Memory B cell (primary cell): ENCODE results near the gene DNAJC25.

Experiments
- ATAC-seq: fragments of 150-1000 bp; cut with Tn5 transposase; 2 replicates; pipeline ENCODE4 v1.10.0; 2021; ENCODE audit warnings: low read depth, mild to moderate bottlenecking, moderate library complexity
- DNase-seq, 2 donors: peaks; one replicate each; pipeline ENCODE4 v3.0.0; 2022; ENCODE audit warnings: low spot score in 2 of 2
- H3K27ac Mint-ChIP-seq: one replicate; pipeline ENCODE4 v1.8.0; 2022; ENCODE audit warnings: mild to moderate bottlenecking, moderate library complexity, mixed read lengths
- H3K27me3 Mint-ChIP-seq: one replicate; pipeline ENCODE4 v1.8.0; 2022; ENCODE audit warnings: mixed read lengths
- H3K36me3 Mint-ChIP-seq: one replicate; pipeline ENCODE4 v1.8.0; 2022; ENCODE audit warnings: mild to moderate bottlenecking, mixed read lengths
- H3K4me1 Mint-ChIP-seq: one replicate; pipeline ENCODE4 v1.8.0; 2022; ENCODE audit warnings: mixed read lengths
- H3K4me3 Mint-ChIP-seq: one replicate; pipeline ENCODE4 v1.8.0; 2022; ENCODE audit warnings: mild to moderate bottlenecking, moderate library complexity, mixed read lengths
- H3K9me3 Mint-ChIP-seq: one replicate; pipeline ENCODE4 v1.8.0; 2022; ENCODE audit warnings: mixed read lengths

Gene DNAJC25

DNA sequence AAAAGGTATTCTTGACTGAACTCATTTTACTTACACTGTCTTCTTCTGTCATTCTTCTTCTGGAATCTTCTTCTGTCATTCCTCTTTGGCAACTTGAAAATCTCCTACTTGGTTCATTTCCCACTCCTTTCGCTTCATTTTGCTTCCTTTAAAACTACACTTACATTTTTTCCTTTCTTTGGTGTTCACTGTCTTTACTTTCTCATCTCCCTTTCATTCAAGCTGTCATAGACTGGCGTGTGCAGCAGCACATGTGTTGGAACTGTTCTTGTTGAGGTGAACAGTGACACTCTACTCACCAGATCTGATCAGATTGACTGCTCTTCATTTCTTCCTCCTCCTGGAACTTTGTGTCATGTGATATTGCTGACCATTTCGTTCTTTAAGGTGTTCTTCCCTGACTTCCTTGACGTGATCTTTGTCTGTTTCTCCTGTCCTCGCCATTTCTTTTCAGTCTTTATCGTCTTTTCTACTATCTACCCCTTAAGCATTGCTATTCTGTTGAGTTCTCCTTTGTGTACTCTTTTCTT, 6.4 kb downstream of the DNAJC25 start:
- Mint-ChIP-seq H3K4me3 (no peak overlapping the region), H3K27me3 (no peaks in the 10 kb centered on the region), H3K9me3 (no peaks in the 10 kb centered on the region), H3K27ac (no peak overlapping the region), H3K36me3 (peaks cover 2% of the 10 kb centered on the region), H3K4me1 (peaks cover 12% of the 10 kb centered on the region)
- DNase-seq: no peak
- ATAC-seq: no peak

DNA sequence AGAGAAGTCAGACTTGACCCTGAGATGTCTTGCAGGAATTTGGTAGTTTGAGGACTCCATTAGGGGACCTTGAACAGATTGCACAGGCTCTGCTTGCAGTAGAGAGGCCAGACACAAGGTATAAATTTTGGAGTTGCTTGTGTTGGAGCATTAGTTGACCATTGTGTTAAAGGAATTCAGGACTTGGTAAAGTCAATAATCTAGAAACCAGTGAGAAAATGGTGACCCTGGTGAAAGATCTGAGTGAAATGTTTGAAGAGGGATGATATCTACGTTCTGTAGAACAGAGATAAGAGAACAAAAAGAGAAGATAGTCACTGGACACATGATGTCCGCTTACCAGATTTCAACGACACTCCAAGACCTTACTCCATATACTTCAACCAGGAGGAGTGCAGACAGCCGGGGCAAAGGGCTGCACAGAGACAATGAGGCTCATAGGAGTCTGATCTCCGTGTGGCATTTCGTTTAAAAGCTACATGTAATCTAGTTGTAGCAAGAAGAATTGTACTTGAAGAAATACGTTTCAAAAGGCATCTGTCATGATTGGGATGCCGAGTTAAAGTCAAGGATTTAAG, 13.2 kb downstream of the DNAJC25 start:
- Mint-ChIP-seq H3K9me3 (no peaks in the 10 kb centered on the region), H3K27me3 (no peaks in the 10 kb centered on the region), H3K27ac (no peak overlapping the region), H3K4me3 (no peak overlapping the region), H3K36me3 (peaks cover 8% of the 10 kb centered on the region), H3K4me1 (no peaks in the 10 kb centered on the region)
- DNase-seq (no peak), ATAC-seq (no peak)

DNA sequence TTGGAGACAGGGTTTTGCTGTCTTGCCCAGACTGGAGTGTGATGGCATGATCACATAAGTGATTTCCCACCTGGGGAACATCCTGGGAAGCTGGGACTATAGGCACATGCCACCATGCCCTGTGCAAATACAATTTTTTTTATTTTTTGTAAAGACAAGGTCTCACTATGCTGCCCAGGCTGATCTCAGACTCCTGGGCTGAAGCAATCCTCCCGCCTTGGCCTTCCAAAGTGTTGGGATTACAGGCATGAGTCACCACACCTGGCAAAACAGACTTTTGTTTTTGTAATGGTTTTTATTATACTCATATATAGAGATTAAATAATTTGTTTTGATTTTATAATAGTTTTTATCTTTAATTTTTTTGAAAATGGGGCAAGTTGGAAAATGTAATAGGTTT, 14.7 kb downstream of the DNAJC25 start:
- no peaks in the 10 kb centered on the region for H3K4me1 Mint-ChIP-seq
- no peak overlapping the region for H3K4me3 Mint-ChIP-seq
- H3K27ac Mint-ChIP-seq: no peak overlapping the region
- H3K9me3 Mint-ChIP-seq: no peaks in the 10 kb centered on the region
- ATAC-seq: no peak
- peaks cover 12% of the 10 kb centered on the region for H3K36me3 Mint-ChIP-seq
- DNase-seq: no peak
- no peaks in the 10 kb centered on the region for H3K27me3 Mint-ChIP-seq

DNA sequence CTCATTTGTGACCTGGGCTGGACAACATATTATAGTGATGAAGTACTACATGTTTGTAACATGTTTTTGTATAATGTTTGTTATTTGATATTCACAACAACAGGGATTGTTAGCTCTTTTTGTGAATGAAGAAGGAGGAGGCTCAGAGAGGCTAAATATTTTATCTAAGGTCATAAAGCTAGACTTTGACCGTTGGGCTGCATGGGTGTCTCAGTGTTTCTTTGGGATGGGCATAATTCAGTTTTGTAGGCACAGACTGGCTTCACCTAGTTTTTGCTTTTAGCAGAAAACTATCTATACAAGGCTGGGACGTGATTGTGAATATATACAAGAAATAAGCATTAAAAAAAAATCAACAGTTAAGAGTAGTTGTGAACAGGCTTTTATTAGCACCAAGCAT, 15.3 kb downstream of the DNAJC25 start:
- H3K4me3 Mint-ChIP-seq: no peak overlapping the region
- no peak for DNase-seq
- H3K36me3 Mint-ChIP-seq: peaks cover 12% of the 10 kb centered on the region
- H3K27ac Mint-ChIP-seq: no peak overlapping the region
- H3K27me3 Mint-ChIP-seq: no peaks in the 10 kb centered on the region
- ATAC-seq: no peak
- no peaks in the 10 kb centered on the region for H3K9me3 Mint-ChIP-seq
- no peaks in the 10 kb centered on the region for H3K4me1 Mint-ChIP-seq

DNA sequence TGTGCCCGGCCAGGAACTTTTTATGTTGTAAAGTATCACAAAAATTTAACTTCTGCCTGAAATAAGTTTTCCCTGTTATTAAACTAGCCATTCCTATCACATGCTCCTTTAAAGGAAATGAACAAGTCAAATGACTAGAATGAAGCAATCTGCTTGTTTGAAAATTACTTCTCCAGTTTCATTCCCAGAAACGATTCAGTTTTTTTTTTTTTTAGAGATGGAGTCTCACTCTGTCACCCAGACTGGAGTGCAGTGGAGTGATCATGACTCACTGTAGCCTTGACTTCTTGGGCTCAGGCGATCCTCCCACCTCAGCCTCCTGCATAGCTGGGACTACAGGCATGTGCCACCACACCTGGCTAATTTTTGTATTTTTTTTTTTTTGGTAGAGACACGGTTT, 16.9 kb downstream of the DNAJC25 start:
- ATAC-seq: no peak
- no peak for DNase-seq
- Mint-ChIP-seq H3K4me1 (no peaks in the 10 kb centered on the region), H3K27ac (no peak overlapping the region), H3K9me3 (no peaks in the 10 kb centered on the region), H3K27me3 (no peaks in the 10 kb centered on the region), H3K4me3 (no peak overlapping the region), H3K36me3 (peaks cover 13% of the 10 kb centered on the region)

DNA sequence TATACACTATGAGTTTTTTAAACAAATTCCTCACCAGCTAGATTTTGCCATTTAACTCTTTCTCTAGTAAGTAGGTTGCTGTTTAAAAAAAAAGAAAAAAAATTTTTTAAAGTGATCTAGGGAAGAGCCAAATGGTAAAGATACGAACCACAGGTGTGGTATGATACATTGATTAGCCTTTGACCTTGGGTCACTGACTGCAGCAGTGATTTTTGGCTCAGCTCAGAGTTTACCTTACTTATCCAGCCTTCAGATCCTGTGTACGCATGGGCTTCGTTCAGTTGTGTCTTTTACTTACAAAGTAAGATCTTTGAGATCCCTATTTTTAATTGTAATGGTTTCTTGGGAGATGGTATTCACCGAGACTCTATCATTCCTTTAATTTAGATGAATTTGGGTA, 17.9 kb downstream of the DNAJC25 start:
- H3K36me3 Mint-ChIP-seq: peaks cover 13% of the 10 kb centered on the region
- H3K27me3 Mint-ChIP-seq: no peaks in the 10 kb centered on the region
- no peak overlapping the region for H3K4me3 Mint-ChIP-seq
- no peak overlapping the region for H3K27ac Mint-ChIP-seq
- H3K9me3 Mint-ChIP-seq: no peaks in the 10 kb centered on the region
- no peak for ATAC-seq
- DNase-seq: no peak
- no peaks in the 10 kb centered on the region for H3K4me1 Mint-ChIP-seq

DNA sequence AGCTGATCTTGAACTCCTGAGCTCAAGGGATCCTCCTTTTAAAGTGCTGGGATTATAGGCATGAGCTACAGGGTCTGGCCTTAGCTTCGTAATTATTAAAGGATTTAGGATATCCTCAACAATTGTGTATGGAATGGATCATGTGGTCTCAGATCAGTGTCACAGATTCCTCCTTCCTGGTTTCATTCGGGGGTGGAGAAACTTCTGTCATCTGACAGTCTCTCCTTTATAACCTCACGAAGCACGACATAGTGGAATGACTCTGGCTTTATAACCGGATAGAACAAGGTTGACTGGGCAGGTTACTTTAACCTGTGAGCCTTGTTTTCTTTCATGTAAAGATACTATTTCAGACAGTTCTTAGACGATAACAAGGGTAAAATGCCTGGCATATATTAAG, 25.9 kb downstream of the DNAJC25 start:
- peaks cover 7% of the 10 kb centered on the region for H3K4me1 Mint-ChIP-seq
- H3K36me3 Mint-ChIP-seq: peaks cover 10% of the 10 kb centered on the region
- no peaks in the 10 kb centered on the region for H3K9me3 Mint-ChIP-seq
- DNase-seq: no peak
- H3K27ac Mint-ChIP-seq: no peak overlapping the region
- no peak for ATAC-seq
- H3K27me3 Mint-ChIP-seq: no peaks in the 10 kb centered on the region
- no peak overlapping the region for H3K4me3 Mint-ChIP-seq

DNA sequence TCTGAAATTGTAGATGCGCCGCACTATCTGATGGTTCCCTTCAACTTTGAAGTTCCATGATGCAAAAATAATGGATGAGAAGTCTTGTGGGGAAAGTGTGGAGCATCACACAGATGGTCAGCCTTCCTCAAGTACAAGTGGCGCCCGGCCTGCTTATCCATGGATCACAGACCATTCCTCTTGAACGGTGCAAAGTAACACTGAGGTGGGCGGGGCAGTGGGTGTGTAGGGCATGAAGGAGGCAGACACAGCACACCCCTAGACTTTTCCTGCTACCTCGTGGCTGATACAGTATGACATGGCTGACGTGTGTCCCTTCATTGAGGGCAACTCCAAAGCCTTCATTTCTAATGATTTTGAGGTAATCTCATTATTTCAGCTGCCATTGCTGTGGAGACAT, 27.8 kb downstream of the DNAJC25 start:
- DNase-seq (no peak), ATAC-seq (no peak)
- Mint-ChIP-seq H3K27ac (no peak overlapping the region), H3K4me3 (no peak overlapping the region), H3K4me1 (peaks cover 23% of the 10 kb centered on the region), H3K9me3 (no peaks in the 10 kb centered on the region), H3K36me3 (peaks cover 10% of the 10 kb centered on the region), H3K27me3 (no peaks in the 10 kb centered on the region)

DNA sequence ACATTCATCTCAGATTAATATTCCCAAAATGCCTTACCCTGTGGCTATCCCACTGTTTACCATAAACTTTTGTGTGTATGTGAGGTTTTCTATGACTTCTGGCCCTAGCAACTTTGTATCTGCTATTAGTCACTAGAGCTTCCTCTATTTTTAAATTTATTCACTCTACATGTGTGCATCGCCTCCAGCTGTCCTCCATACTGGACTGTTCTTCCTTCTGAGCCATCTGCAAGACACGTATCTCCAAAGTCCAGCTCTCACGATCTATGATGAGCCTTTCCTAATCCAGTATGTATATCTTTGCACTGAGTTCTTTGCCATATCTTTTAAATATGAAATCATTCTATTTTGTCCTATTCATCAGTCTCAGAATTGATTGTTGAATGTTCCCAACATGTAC, 28.6 kb downstream of the DNAJC25 start:
- DNase-seq: no peak
- Mint-ChIP-seq H3K4me1 (peaks cover 23% of the 10 kb centered on the region), H3K27ac (no peak overlapping the region), H3K27me3 (no peaks in the 10 kb centered on the region), H3K9me3 (no peaks in the 10 kb centered on the region), H3K36me3 (peaks cover 8% of the 10 kb centered on the region), H3K4me3 (no peak overlapping the region)
- no peak for ATAC-seq

DNA sequence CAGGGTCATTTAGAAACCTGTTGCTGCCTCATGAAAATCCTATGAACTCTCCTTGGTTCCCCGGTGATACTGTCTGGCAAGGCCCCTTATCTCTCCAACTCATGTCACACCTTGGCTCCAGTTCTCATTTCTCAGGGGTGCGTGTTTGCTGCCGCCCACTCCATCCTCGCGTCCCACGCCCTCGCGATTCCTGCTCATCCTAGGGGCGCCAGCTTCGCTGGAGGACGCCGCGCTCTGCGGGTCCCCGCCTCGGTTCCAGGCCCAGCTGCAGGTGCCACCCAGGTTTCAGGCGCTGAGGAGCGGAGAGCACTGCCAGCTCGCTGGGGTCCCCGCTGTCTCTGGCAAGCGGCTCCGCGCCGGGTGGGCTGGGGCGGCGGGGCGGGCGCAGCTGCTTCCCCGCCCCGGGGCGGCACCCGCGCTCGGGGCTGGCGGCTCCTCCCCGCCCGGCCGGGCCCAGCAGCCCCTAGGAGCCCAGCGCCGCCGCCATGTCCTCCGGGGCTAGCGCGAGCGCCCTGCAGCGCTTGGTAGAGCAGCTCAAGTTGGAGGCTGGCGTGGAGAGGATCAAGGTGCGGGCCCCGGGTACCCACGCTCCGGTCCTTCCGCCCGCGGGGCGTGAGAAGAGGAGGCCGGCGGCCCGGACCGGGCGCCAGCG, 30.1 kb downstream of the DNAJC25 start, which contains the start of gene GNG10:
Gene GNG10, plus strand, starts transcription at position 456 of the 652 bp plus-strand sequence. Its CDS starts 30 bp downstream, at position 486.
- DNase-seq (peak; percentile 50 to 72), ATAC-seq (peak; percentile 92)
- Mint-ChIP-seq H3K4me3 (peak within 1 kb of the TSS; percentile 90), H3K27me3 (no peaks in the 10 kb centered on the region), H3K27ac (peak within 1 kb of the TSS; percentile 59), H3K9me3 (no peaks in the 10 kb centered on the region), H3K4me1 (peaks cover 23% of the 10 kb centered on the region), H3K36me3 (peaks cover 5% of the 10 kb centered on the region)

DNA sequence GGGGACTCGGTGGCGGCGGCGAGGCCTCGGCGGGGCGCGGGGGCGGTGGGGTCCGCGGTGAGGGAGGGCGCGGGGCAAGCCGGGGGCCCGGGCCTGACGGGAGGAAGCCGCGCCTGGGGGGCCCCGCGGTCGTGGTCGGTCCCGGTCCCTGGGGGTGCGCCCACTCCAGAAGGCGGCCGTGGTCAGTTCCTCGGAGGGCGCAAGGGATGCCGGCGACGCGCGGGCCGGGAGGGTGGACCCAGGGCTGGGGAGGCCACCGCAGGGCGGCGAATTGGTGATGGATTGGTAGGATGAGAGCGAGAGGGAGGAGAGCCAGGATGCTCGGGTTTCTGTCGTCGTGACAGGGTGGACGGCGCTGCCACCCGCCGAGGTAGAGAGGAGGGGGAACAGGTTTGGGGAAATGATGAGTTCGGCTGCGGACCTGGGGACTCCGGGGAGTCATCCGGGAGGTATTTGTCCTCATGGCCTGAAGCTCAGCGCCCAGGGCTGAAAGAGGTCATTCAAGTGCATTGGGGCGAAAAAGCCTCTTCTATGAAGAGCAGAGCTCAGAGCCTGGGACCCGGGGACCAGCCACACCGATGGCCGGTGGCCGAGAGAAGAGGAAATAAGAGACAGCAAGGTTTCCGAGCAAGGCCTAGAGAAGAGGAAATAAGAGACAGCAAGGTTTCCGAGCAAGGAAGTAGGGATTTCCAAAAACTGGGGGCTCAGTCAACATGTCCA, 30.8 kb downstream of the DNAJC25 start:
- H3K4me1 Mint-ChIP-seq: peaks cover 23% of the 10 kb centered on the region
- H3K4me3 Mint-ChIP-seq: peak overlapping the region; percentile 90
- DNase-seq: peak; percentile 3 to 30
- no peaks in the 10 kb centered on the region for H3K27me3 Mint-ChIP-seq
- no peaks in the 10 kb centered on the region for H3K9me3 Mint-ChIP-seq
- peak; percentile 31 for ATAC-seq
- peak overlapping the region; percentile 59 for H3K27ac Mint-ChIP-seq
- peaks cover 6% of the 10 kb centered on the region for H3K36me3 Mint-ChIP-seq

DNA sequence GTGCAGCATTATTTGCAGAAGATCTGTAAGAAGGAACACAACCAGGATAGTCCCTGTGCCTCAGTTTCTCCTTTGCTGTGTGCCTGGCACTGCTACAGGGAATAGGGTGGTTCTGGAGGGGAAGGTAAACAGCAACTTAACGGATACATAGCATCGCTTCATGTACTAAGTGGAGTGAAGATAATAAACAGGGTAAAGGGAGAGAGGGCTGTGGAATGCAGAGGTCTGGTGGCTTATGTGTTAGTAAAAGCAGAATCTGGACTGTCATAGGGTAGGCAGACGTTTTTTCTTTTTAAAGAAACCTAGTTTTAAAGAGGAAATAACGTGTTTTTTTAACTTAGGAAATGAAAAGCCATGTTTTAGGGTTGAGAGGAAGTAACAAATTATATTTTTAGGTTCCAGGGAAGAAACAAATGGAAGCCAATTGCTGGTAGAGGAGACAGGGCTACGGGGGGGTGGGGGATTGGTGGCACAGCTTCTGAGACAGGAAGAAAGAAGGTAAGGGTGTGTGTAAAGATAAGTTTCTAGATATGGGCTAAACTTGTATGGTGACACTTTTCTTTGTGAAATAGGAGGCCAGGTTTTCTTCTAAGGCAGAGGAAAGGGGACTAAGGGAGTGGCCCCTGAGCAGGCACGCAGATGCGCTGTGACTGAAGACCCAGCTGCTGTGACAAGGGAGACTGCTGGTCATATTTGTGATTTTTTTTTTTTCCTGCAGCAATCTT, 31.6 kb downstream of the DNAJC25 start:
- ATAC-seq: no peak

DNA sequence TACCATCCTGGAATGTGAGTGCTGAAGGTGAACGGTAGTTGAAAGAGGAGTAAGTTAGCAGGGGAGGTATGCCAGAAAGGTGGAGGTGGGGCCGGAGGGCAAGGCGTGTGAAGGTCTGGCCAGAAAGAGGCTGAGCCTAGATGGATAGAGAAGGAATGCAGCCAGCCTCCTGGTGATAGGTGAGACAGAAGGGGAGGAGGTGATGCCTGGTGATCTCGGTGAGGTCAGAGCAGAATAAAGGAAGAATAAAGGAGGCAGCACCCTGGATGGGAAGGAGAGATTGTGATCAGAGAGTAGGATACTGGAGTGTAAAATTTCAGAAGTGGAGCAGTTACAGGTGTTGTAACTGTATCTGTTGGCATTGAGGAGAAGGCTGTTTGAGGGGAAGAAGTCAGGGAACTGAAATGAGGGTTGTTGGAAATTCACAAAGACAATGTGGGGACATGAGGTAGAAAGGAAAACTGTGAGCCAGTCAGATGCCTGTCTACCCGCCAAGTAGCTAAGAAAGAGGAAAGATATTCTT, 32.2 kb downstream of the DNAJC25 start:
- DNase-seq (no peak), ATAC-seq (no peak)
- Mint-ChIP-seq H3K4me3 (peak overlapping the region; percentile 2), H3K36me3 (peaks cover 7% of the 10 kb centered on the region), H3K4me1 (peaks cover 23% of the 10 kb centered on the region), H3K9me3 (no peaks in the 10 kb centered on the region), H3K27me3 (no peaks in the 10 kb centered on the region), H3K27ac (peak overlapping the region; percentile 7)

More for the DNA sequence above, 31.6 kb downstream of the DNAJC25 start:
- DNase-seq: no peak
- peak overlapping the region; percentile 59 for H3K27ac Mint-ChIP-seq
- H3K4me3 Mint-ChIP-seq: peak overlapping the region; percentile 90
- peaks cover 7% of the 10 kb centered on the region for H3K36me3 Mint-ChIP-seq
- peaks cover 23% of the 10 kb centered on the region for H3K4me1 Mint-ChIP-seq
- no peaks in the 10 kb centered on the region for H3K27me3 Mint-ChIP-seq
- H3K9me3 Mint-ChIP-seq: no peaks in the 10 kb centered on the region
